Endothelial cell of umbilical vein (primary cell): ENCODE measurements around the gene GRHPR. TPM values are rescaled to one million over a fixed set of nuclear protein-coding genes. Genes with fewer than 3 reads are reported as not detected.

ENCODE experiments used
- BruUV-seq: library from RNA; stranded (reverse); fragments of 400-500 nt; replicated peaks from 2 replicates; lab custom pipeline; 2021; lab: Mats Ljungman, UMichigan
- CTCF ChIA-PET: fragments of 300-600, 350-600 bp; sonication (Branson Sonifier 250); formaldehyde crosslinking; loops from one replicate; lab custom pipeline; 2021; ENCODE audit warnings: antibody characterized with exemption, inconsistent platforms; lab: Charles Lee
- POLR2A ChIA-PET: fragments of 300-600, 350-600 bp; sonication (Branson Sonifier 250); formaldehyde crosslinking; loops from one replicate; lab custom pipeline; 2021; ENCODE audit warnings: antibody characterized with exemption, inconsistent platforms; lab: Charles Lee
- DNase-seq: peaks from one replicate; pipeline ENCODE4 v3.0.0-alpha.2; 2011; ENCODE audit warnings: low read depth, low spot score
- FAIRE-seq: peaks from 2 replicates; lab custom pipeline; 2011; peaks lifted over from hg19 to GRCh38; lab: Jason Lieb, UNC
- H2AFZ ChIP-seq: 2 replicates; pipeline ENCODE4 v1.6.0; 2012; ENCODE audit warnings: low read depth, low read length, control low read depth, inconsistent platforms
- H3K27ac ChIP-seq: 2 replicates; pipeline ENCODE4 v1.5.1; 2011; ENCODE audit warnings: low read depth, mild to moderate bottlenecking, control low read depth, low read length, moderate library complexity; ENCODE audit not compliant: insufficient read depth
- H3K27me3 ChIP-seq, 2 experiments: 2 replicates each; pipeline versions ENCODE4 v1.6.0 to v1.6.1; 2011; ENCODE audit warnings: low read length in 2 of 2, mixed read lengths in 1 of 2; ENCODE audit not compliant: control insufficient read depth in 2 of 2, insufficient read depth in 2 of 2
- H3K36me3 ChIP-seq, 2 experiments: 2 replicates in 1 of 2; 3 replicates in 1 of 2; pipeline ENCODE4 v1.5.1; 2011; ENCODE audit warnings: low read length in 2 of 2, mild to moderate bottlenecking in 1 of 2, moderate library complexity in 1 of 2; ENCODE audit not compliant: control insufficient read depth in 2 of 2, insufficient read depth in 2 of 2; ENCODE audit errors: extremely low read depth in 1 of 2
- H3K4me1 ChIP-seq: 3 replicates; pipeline ENCODE4 v1.5.1; 2011; ENCODE audit warnings: mild to moderate bottlenecking, low read length; ENCODE audit not compliant: control insufficient read depth, insufficient read depth; ENCODE audit errors: extremely low read depth
- H3K4me2 ChIP-seq: 2 replicates; pipeline ENCODE4 v1.6.1; 2011; ENCODE audit warnings: low read length, control low read depth, mixed read lengths; ENCODE audit not compliant: insufficient read depth
- H3K4me3 ChIP-seq, 3 experiments: fragments of 200-600 bp in 1 of 3; sonication (generic), shearing (Covaris generic) in 1 of 3; replicated peaks in 1 of 3; 2 replicates each; pipeline ENCODE4 v1.5.1; 2011 to 2016; ENCODE audit warnings: control low read depth in 3 of 3, low read length in 3 of 3, mild to moderate bottlenecking in 2 of 3, inconsistent platforms in 1 of 3, low read depth in 1 of 3, moderate library complexity in 1 of 3; ENCODE audit not compliant: insufficient read depth in 1 of 3
- H3K79me2 ChIP-seq: 2 replicates; pipeline ENCODE4 v1.6.0; 2012; ENCODE audit warnings: low read length, inconsistent platforms; ENCODE audit not compliant: control insufficient read depth, insufficient read depth
- H3K9ac ChIP-seq: replicated peaks from 2 replicates; pipeline ENCODE3; 2011; ENCODE audit warnings: low read length, control low read depth; ENCODE audit not compliant: insufficient read depth; ENCODE audit errors: extremely low read depth
- H3K9me1 ChIP-seq: replicated peaks from 3 replicates; pipeline ENCODE4 v1.6.0; 2011; ENCODE audit warnings: mild to moderate bottlenecking, low read length; ENCODE audit not compliant: control insufficient read depth, insufficient read depth; ENCODE audit errors: extremely low read depth
- H3K9me3 ChIP-seq: replicated peaks from 2 replicates; pipeline ENCODE4 v1.5.1; 2012; ENCODE audit warnings: low read length, inconsistent platforms; ENCODE audit not compliant: control insufficient read depth, insufficient read depth
- H4K20me1 ChIP-seq: replicated peaks from 2 replicates; pipeline ENCODE3; 2011; ENCODE audit warnings: mild to moderate bottlenecking, low read length; ENCODE audit not compliant: control insufficient read depth, insufficient read depth; ENCODE audit errors: extremely low read depth
- EZH2 ChIP-seq: IDR thresholded peaks from 2 replicates; pipeline ENCODE4 v1.6.1; 2012; ENCODE audit warnings: borderline replicate concordance, low read depth, mild to moderate bottlenecking, moderate library complexity, low read length, inconsistent platforms; ENCODE audit not compliant: severe bottlenecking
- FOS ChIP-seq: IDR thresholded peaks from 2 replicates; pipeline ENCODE4 v1.6.1; 2011; ENCODE audit warnings: mild to moderate bottlenecking, low read length, moderate library complexity, borderline replicate concordance; ENCODE audit not compliant: insufficient read depth
- GATA2 ChIP-seq: IDR thresholded peaks from 2 replicates; pipeline ENCODE4 v1.7.0; 2011; ENCODE audit warnings: low read depth, mild to moderate bottlenecking, moderate library complexity, mixed read lengths, low read length; ENCODE audit not compliant: insufficient read length, insufficient read depth
- JUN ChIP-seq: IDR thresholded peaks from 2 replicates; pipeline ENCODE4 v1.6.1; 2011; ENCODE audit warnings: borderline replicate concordance, low read depth; ENCODE audit not compliant: insufficient read length, insufficient read depth
- MYC ChIP-seq: IDR thresholded peaks from one replicate; pipeline ENCODE4 v1.6.1; 2011; ENCODE audit warnings: mild to moderate bottlenecking, low read depth, low read length
- POLR2A ChIP-seq: IDR thresholded peaks from 2 replicates; pipeline ENCODE4 v1.6.1; 2012; ENCODE audit warnings: low read depth, mild to moderate bottlenecking, control low read depth, low read length
- POLR2AphosphoS5 ChIP-seq: IDR thresholded peaks from 2 replicates; pipeline ENCODE4 v1.6.1; 2012; ENCODE audit warnings: low read depth, mild to moderate bottlenecking, control low read depth, low read length, moderate library complexity; ENCODE audit not compliant: insufficient read depth
- dilution Hi-C: fragments of 300-500 bp; cut with MboI; formaldehyde crosslinking; loops from one replicate; pipeline ENCODE4 v1.15.0; 2019; ENCODE audit warnings: low sequenced_read_pairs; ENCODE audit not compliant: extremely low pct_ligation_motif_present
- intact Hi-C: fragments of 100-400 bp; cut with micrococcal nuclease; formaldehyde crosslinking; loops from one replicate; pipeline ENCODE4 v1.10.0; 2022
- polyA plus RNA-seq, 4 experiments: library from polyadenylated mRNA; depleted of rRNA in 3 of 4; stranded (reverse) in 3 of 4; unstranded in 1 of 4; fragments of >200 nt; gene quantifications; 2 replicates each; pipeline versions ENCODE4 v1.2.1 to v1.2.3, GENCODE V29; 2011 to 2012; ENCODE audit warnings: missing spikeins in 1 of 4
- total RNA-seq: library from RNA; stranded (reverse); gene quantifications from 2 replicates; pipeline ENCODE4 v1.2.3, GENCODE V29; 2021
- TF ChIP-seq, protein P1 (sequence below), 2 donors: IDR thresholded peaks; 1 replicate in 1 of 2; 2 replicates in 1 of 2; pipeline ENCODE4 v1.5.1; 2011; ENCODE audit warnings: low read length in 2 of 2, mild to moderate bottlenecking in 2 of 2, moderate library complexity in 2 of 2, control low read depth in 1 of 2, inconsistent platforms in 1 of 2, low read depth in 1 of 2; ENCODE audit not compliant: insufficient read depth in 1 of 2; ENCODE audit errors: extremely low read depth in 1 of 2
- TF ChIP-seq, protein P2 (sequence below): IDR thresholded peaks from 2 replicates; pipeline ENCODE4 v1.6.1; 2011; ENCODE audit not compliant: insufficient read depth, insufficient read length

Gene GRHPR
- total and polyA plus RNA-seq, 2 donors (not counting 3 experiments of a cell fraction or from before 2014, with no cell fraction given), result 91.2 to 247 TPM

DNA sequence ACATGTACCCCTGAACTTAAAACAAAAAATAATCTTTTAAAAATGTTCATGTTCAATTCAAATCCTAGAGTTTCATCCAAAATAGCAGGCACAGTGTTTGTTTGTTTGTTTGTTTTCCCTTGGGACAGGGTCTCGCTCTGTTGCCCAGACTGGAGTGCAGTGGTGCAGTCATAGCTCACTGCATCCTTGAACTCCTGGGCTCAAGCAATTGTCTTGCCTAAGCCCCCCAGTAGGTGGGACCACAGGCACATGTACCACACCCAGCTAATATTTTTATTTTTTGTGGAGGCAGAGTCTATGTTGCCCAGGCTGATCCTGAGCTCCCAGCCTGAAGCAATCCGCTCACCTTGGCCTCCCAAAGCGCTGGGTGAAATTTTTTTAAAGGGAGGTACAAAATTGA, 58.3 kb downstream of the GRHPR start:
- Histone ChIP-seq H3K9ac (no peak overlapping the region), H3K36me3 (no peaks in the 10 kb centered on the region), H3K27ac (no peak overlapping the region), H3K4me1 (peaks cover 2% of the 10 kb centered on the region), H3K9me1 (no peaks in the 10 kb centered on the region), H3K4me3 (no peak overlapping the region), H3K9me3 (no peaks in the 10 kb centered on the region), H4K20me1 (no peaks in the 10 kb centered on the region), H3K79me2 (no peaks in the 10 kb centered on the region), H3K4me2 (no peak overlapping the region), H2AFZ (no peak overlapping the region), H3K27me3 (peaks cover 8 to 15% of the 10 kb centered on the region in 2 experiments)
- no TSS peak for BruUV-seq
- dilution Hi-C loops (no loop called here), intact Hi-C loops (loop anchor here (5.0 to 10.0 kb wide), 2 partner anchors 304 to 782 kb away; partner anchors contain the start of gene EXOSC3)
- CTCF ChIA-PET, result interaction anchor here (1.0 to 2.3 kb wide), 5 partner anchors 101 to 920 kb away, joined by 3 to 10 read pairs (median 6); no protein-coding TSS in a partner anchor
- POLR2A ChIA-PET, result no interaction called here
- FAIRE-seq (no peak), DNase-seq (no peak)
- TF ChIP-seq EZH2, result no peak
- TF ChIP-seq JUN, result no peak
- TF ChIP-seq, protein P1, sequence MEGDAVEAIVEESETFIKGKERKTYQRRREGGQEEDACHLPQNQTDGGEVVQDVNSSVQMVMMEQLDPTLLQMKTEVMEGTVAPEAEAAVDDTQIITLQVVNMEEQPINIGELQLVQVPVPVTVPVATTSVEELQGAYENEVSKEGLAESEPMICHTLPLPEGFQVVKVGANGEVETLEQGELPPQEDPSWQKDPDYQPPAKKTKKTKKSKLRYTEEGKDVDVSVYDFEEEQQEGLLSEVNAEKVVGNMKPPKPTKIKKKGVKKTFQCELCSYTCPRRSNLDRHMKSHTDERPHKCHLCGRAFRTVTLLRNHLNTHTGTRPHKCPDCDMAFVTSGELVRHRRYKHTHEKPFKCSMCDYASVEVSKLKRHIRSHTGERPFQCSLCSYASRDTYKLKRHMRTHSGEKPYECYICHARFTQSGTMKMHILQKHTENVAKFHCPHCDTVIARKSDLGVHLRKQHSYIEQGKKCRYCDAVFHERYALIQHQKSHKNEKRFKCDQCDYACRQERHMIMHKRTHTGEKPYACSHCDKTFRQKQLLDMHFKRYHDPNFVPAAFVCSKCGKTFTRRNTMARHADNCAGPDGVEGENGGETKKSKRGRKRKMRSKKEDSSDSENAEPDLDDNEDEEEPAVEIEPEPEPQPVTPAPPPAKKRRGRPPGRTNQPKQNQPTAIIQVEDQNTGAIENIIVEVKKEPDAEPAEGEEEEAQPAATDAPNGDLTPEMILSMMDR (IDR thresholded peaks at IDR 0.05; ENCODE audit: extremely low read depth in 1 of 2, insufficient read depth in 1 of 2, low read depth in 1 of 2, low read length in 2 of 2), result no peak
- no peak for TF ChIP-seq MYC
- TF ChIP-seq POLR2A, result no peak
- TF ChIP-seq GATA2, result no peak
- TF ChIP-seq POLR2AphosphoS5, result no peak
- TF ChIP-seq FOS, result no peak
- TF ChIP-seq, protein P2, sequence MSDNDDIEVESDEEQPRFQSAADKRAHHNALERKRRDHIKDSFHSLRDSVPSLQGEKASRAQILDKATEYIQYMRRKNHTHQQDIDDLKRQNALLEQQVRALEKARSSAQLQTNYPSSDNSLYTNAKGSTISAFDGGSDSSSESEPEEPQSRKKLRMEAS, result no peak
